SK-N-MC (cell line): ENCODE data around the gene CMTM7.

Source experiments
- DNase-seq: peaks from one replicate; pipeline ENCODE4 v3.0.0-alpha.2; 2011; ENCODE audit warnings: low read depth, low spot score
- H3K27ac ChIP-seq: fragments of 200-600 bp; sonication (generic); 2 replicates; pipeline ENCODE4 v1.5.1; 2016; ENCODE audit warnings: mixed run types
- H3K36me3 ChIP-seq: fragments of 200-600 bp; sonication (generic); 2 replicates; pipeline ENCODE4 v1.6.1; 2017; ENCODE audit warnings: antibody characterized with exemption, low read length, mixed read lengths; ENCODE audit not compliant: insufficient read depth
- H3K4me3 ChIP-seq: fragments of 200-600 bp; sonication (generic); 2 replicates; pipeline ENCODE4 v1.5.1; 2016
- H3K9ac ChIP-seq: fragments of 200-600 bp; sonication (generic); 2 replicates; pipeline ENCODE4 v1.8.0; 2017; ENCODE audit warnings: mixed run types, mixed read lengths; ENCODE audit not compliant: insufficient read length
- H3K9me3 ChIP-seq: fragments of 200-600 bp; sonication (generic); 2 replicates; pipeline ENCODE4 v1.6.1; 2017; ENCODE audit warnings: low read depth, mild to moderate bottlenecking, antibody characterized with exemption, low read length, moderate library complexity, mixed read lengths
- EZH2 ChIP-seq: fragments of 200-600 bp; sonication (generic); IDR thresholded peaks from one replicate; pipeline ENCODE4 v1.6.1; 2017; ENCODE audit warnings: antibody characterized with exemption
- FOXP2 ChIP-seq: optimal IDR thresholded peaks from 2 replicates; pipeline ENCODE3; 2011; ENCODE audit warnings: mild to moderate bottlenecking, moderate library complexity; ENCODE audit not compliant: insufficient read depth; ENCODE audit errors: extremely low read length, control extremely low read depth
- POLR2AphosphoS5 ChIP-seq: IDR thresholded peaks from 2 replicates; pipeline ENCODE4 v1.6.1; 2012; ENCODE audit warnings: mild to moderate bottlenecking, low read depth, low read length, borderline replicate concordance

CMTM7 gene

GRCh38 chr3:32397941-32398340, 6.3 kb downstream of the CMTM7 start:
- TF ChIP-seq EZH2 (no peak), POLR2AphosphoS5 (no peak), FOXP2 (no peak)
- Histone ChIP-seq H3K36me3 (no peaks in the 10 kb centered on the region), H3K9ac (no peak overlapping the region), H3K27ac (no peak overlapping the region), H3K4me3 (no peak overlapping the region), H3K9me3 (no peaks in the 10 kb centered on the region)
- no peak for DNase-seq

- Histone ChIP-seq H3K9ac (no peak overlapping the region), H3K36me3 (no peaks in the 10 kb centered on the region), H3K9me3 (no peaks in the 10 kb centered on the region), H3K27ac (no peak overlapping the region), H3K4me3 (no peak overlapping the region)
- TF ChIP-seq EZH2 (no peak), POLR2AphosphoS5 (no peak), FOXP2 (no peak)
- no peak for DNase-seq
Observed at GRCh38 chr3:32398531-32398930, 6.9 kb downstream of the CMTM7 start.

GRCh38 chr3:32399030-32399620, 7.5 kb downstream of the CMTM7 start:
- no peak overlapping the region for H3K27ac ChIP-seq
- TF ChIP-seq EZH2 (no peak), POLR2AphosphoS5 (no peak), FOXP2 (no peak)
- no peaks in the 10 kb centered on the region for H3K36me3 ChIP-seq
- DNase-seq, result no peak
- no peak overlapping the region for H3K4me3 ChIP-seq
- H3K9ac ChIP-seq, result no peak overlapping the region
- no peaks in the 10 kb centered on the region for H3K9me3 ChIP-seq

GRCh38 chr3:32401126-32401525, 9.5 kb downstream of the CMTM7 start:
- H3K27ac ChIP-seq, result no peak overlapping the region
- H3K4me3 ChIP-seq, result no peak overlapping the region
- DNase-seq, result no peak
- H3K9me3 ChIP-seq, result no peaks in the 10 kb centered on the region
- TF ChIP-seq FOXP2 (no peak), POLR2AphosphoS5 (no peak), EZH2 (no peak)
- H3K36me3 ChIP-seq, result no peaks in the 10 kb centered on the region
- no peak overlapping the region for H3K9ac ChIP-seq

- no peak for DNase-seq
- H3K27ac ChIP-seq, result no peak overlapping the region
Observed at GRCh38 chr3:32401556-32402081, 10.0 kb downstream of the CMTM7 start.

GRCh38 chr3:32403663-32404062, 12.0 kb downstream of the CMTM7 start:
- TF ChIP-seq POLR2AphosphoS5 (no peak), FOXP2 (no peak), EZH2 (no peak)
- Histone ChIP-seq H3K9ac (no peak overlapping the region), H3K4me3 (no peak overlapping the region), H3K36me3 (no peaks in the 10 kb centered on the region), H3K9me3 (no peaks in the 10 kb centered on the region), H3K27ac (no peak overlapping the region)
- no peak for DNase-seq

More at GRCh38 chr3:32401556-32402081, 10.0 kb downstream of the CMTM7 start:
- H3K4me3 ChIP-seq, result no peak overlapping the region
- H3K36me3 ChIP-seq, result no peaks in the 10 kb centered on the region
- TF ChIP-seq EZH2 (no peak), POLR2AphosphoS5 (no peak), FOXP2 (no peak)
- H3K9ac ChIP-seq, result no peak overlapping the region
- no peaks in the 10 kb centered on the region for H3K9me3 ChIP-seq

- TF ChIP-seq EZH2, result no peak
- TF ChIP-seq FOXP2, result no peak
- no peak for TF ChIP-seq POLR2AphosphoS5
- Histone ChIP-seq H3K36me3 (no peaks in the 10 kb centered on the region), H3K9me3 (no peaks in the 10 kb centered on the region), H3K9ac (no peak overlapping the region), H3K27ac (no peak overlapping the region), H3K4me3 (no peak overlapping the region)
- DNase-seq, result no peak
Observed at GRCh38 chr3:32404714-32405113, 13.1 kb downstream of the CMTM7 start.

- no peak overlapping the region for H3K9ac ChIP-seq
- DNase-seq, result no peak
- no peak overlapping the region for H3K27ac ChIP-seq
- H3K36me3 ChIP-seq, result no peaks in the 10 kb centered on the region
- TF ChIP-seq POLR2AphosphoS5, result no peak
- TF ChIP-seq FOXP2, result no peak
- TF ChIP-seq EZH2, result no peak
- H3K9me3 ChIP-seq, result no peaks in the 10 kb centered on the region
- no peak overlapping the region for H3K4me3 ChIP-seq
Observed at GRCh38 chr3:32405155-32405554, 13.5 kb downstream of the CMTM7 start.

- no peak for DNase-seq
- no peaks in the 10 kb centered on the region for H3K9me3 ChIP-seq
- H3K27ac ChIP-seq, result no peak overlapping the region
- no peak overlapping the region for H3K4me3 ChIP-seq
- no peaks in the 10 kb centered on the region for H3K36me3 ChIP-seq
- no peak for TF ChIP-seq POLR2AphosphoS5
- no peak for TF ChIP-seq EZH2
- no peak for TF ChIP-seq FOXP2
- no peak overlapping the region for H3K9ac ChIP-seq
Observed at GRCh38 chr3:32405711-32406323, 14.2 kb downstream of the CMTM7 start.
